Epithelial cell of proximal tubule (primary cell): ENCODE measurements around the gene TNFRSF13B. TPM values are rescaled to one million over a fixed set of nuclear protein-coding genes. Genes with fewer than 3 reads are reported as not detected.
"Not testable (repeated sequence)": the region's sequence is repeated elsewhere in the genome, so short reads cannot be mapped to it uniquely, and the experiment has no call there.

Experiments
- DNase-seq: peaks from one replicate; pipeline ENCODE4 v3.0.0-alpha.2; 2011; ENCODE audit warnings: low read depth
- H3K4me3 ChIP-seq: 2 replicates; pipeline ENCODE4 v1.5.1; 2011; ENCODE audit warnings: low read depth, mild to moderate bottlenecking, low read length
- total RNA-seq: library from RNA; depleted of rRNA; stranded (reverse); fragments of >200 nt; gene quantifications from 2 replicates; pipeline ENCODE4 v1.2.3, GENCODE V29; 2015
- TF ChIP-seq, protein P1 (sequence below): conservative IDR thresholded peaks from 2 replicates; pipeline ENCODE4 v1.5.1; 2012; ENCODE audit warnings: low read depth, mild to moderate bottlenecking, low read length

TNFRSF13B gene
- total RNA-seq, 1 donor from 2014 or later: not detected

DNA sequence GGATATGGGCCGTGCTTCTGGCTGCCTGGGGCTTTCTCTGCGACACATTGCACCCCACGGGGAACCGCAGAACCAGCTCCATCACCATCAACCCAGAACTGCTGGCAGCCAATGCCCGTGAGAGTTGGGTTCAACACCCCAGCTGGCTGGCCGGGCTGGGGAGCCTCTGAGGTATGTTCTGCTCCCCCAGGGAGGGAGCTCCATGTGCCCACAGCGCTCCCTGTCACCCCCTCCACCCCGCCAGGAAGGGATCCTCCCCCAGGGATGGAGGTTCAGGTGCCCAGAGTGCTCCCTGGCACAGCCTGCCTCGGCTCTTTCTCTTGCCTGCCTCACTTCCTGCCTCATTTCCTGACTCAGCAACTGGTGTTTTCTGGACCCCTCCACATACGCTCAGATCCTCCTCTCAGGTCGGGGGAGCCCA lies 46.1 kb upstream of the TNFRSF13B start:
- TF ChIP-seq, protein P1, sequence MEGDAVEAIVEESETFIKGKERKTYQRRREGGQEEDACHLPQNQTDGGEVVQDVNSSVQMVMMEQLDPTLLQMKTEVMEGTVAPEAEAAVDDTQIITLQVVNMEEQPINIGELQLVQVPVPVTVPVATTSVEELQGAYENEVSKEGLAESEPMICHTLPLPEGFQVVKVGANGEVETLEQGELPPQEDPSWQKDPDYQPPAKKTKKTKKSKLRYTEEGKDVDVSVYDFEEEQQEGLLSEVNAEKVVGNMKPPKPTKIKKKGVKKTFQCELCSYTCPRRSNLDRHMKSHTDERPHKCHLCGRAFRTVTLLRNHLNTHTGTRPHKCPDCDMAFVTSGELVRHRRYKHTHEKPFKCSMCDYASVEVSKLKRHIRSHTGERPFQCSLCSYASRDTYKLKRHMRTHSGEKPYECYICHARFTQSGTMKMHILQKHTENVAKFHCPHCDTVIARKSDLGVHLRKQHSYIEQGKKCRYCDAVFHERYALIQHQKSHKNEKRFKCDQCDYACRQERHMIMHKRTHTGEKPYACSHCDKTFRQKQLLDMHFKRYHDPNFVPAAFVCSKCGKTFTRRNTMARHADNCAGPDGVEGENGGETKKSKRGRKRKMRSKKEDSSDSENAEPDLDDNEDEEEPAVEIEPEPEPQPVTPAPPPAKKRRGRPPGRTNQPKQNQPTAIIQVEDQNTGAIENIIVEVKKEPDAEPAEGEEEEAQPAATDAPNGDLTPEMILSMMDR: no peak
- no peak overlapping the region for H3K4me3 ChIP-seq
- no peak for DNase-seq

DNA sequence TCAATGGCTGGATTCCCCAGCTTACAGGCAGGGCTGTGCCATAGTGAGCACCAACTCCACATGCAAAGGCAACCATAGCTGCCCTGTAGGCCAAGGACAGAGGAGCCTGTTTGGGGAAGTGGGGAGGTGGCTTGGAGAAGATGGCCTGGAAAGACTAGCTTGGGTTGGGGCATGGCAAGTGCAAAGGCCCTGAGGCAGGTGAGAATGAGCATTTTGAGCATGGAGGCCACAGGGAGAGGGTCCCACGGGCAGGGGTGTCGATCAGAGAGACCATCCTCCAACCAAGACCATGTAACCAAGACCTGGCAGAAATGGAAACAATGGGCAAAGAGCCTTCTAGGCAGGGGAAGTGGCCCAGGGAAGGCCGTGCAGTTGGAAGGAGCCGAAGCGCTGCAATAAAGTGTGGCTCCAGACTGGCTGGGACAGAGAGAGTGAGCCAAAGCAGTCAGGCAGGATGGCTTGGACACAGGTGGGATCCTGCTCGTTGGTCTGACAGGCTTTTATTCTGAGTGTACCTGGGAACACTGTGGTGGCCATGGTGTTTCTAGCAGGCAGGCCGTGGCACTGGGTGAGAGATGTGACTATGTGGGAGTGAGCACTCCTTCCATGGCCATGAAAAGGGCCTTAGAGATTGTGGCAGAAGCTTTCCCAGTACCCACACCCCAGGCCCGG lies 45.6 kb upstream of the TNFRSF13B start:
- no peak overlapping the region for H3K4me3 ChIP-seq
- TF ChIP-seq, protein P1: no peak
- no peak for DNase-seq

DNA sequence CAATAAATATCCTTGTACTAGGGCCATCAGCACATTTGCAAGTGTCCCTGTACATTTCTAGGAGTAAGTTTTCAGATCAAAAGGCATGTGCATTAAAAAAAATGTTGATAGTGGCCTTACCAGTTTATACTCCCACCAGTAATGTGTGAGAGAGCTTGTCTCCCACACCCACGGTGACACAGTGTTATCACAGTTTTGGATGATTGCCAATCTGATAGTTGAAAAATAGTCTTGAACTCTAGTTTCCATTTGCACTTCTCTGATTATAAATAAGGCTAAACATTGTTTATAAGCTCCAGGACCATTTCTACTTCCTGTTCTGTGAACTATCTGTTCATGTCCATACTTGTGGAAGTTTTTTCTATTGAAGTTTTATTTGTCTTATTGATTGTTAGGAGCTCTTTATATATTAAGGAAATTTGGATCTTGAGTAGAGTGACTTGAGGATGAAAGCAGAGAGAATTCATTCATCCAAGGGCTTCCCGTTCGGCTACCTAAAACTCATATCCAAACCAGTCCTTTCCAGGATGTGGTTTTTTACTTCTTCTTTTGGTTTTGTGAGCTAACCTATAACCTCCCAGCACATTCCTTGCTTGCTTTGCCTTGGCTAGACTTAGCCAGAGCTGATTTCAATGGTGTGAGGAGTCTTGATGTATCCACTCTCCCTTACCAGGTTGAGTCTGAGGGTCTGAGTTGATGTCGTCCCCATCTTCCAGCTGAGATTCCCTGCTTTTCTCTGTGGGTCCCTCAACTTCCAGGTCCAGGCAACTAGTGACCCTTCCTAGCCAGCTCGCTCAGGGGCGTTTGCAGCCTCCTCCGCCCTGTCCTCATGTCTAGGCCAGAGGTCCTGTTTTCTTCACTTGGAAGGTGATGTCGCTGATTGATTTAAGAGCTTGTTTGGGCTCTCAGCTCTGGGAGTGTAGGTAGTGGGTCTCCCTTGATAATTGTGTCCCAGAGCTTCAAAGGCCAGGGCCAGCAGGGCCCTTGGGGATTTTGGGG lies 44.6 kb upstream of the TNFRSF13B start:
- H3K4me3 ChIP-seq, DNase-seq: not testable (repeated sequence)

DNA sequence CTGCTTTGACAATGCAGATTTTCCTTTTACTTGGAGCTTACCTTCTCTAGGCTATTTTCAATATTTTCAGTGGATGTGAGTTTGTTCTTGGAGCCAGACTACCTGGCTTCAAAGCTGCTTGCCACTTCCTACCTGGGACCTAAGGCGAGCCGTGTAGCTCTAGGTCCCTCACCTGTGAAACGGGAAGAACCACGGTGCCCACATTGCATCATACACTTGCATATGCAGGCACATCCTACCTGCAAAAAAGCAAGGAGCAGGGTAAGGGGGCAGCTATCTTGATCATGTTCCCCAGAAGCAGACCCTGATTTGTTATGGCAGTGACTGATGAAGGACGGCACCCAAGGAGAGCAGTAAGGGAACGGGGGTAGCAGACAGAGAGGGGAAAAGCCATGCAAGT lies 43.3 kb upstream of the TNFRSF13B start:
- TF ChIP-seq, protein P1: no peak
- H3K4me3 ChIP-seq: no peak overlapping the region
- DNase-seq: no peak

DNA sequence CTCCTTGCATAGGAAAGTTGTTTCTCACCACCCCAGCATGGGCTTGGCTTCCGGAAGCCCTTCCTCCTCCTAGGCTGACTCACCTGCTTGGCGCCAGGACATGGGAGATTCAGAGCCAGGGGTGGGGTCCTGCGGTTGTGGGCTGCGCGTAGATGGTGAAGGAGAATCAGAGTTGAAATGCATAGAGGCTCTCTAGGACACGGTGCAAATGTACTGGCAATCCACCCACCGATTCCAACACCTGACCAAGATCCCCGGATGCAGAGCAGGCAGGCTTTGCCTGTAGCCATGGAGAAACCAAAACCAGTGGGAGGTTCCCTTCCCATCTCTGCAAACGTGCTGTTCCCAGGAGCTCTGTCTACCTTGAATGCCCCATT lies 42.8 kb upstream of the TNFRSF13B start:
- not testable (repeated sequence) for DNase-seq, H3K4me3 ChIP-seq

DNA sequence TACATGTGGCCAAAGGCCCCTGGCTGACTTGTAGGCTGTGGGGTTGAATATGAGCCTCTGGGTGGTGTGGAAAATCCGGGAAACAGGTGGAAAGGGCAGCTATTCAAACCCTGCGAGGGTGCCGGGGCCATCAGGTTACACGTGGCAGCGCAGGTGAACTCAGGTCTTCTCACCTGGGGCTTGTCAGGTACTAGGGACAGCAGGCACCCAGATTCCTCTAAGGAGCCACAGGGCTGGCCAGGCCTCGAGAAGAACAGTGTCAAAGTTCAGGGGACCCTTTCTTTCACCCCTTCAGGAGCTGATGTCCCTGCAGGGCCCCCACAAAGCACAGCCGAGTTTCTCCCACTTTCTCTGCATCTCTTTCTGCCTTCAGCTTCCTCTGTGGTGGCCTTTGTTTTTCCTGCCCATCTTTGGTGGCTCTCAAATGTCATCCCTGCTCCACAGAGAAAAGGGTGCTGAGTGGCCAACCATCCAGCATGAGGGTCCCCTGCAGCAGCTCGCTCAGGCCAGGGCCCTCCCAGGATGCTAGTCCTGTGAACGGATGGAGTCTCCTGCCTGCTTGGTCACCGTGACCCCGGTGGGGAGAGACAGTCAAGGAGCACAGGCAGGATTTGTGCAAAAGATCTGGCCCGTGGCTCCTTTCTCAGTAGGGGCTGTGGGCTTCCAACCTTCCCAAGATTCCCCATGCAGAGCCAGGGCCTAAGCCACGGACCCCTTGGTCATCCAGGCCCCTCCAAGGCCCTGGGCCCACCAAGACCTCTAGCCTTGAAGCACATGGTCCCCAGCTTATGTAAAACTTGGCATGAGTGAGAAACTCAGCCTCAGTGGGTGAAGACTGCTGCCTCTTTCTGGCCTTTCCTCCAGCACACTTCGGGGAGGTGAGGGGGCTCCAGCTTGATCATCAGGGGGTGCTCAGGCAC lies 42.2 kb upstream of the TNFRSF13B start:
- H3K4me3 ChIP-seq, DNase-seq: not testable (repeated sequence)

DNA sequence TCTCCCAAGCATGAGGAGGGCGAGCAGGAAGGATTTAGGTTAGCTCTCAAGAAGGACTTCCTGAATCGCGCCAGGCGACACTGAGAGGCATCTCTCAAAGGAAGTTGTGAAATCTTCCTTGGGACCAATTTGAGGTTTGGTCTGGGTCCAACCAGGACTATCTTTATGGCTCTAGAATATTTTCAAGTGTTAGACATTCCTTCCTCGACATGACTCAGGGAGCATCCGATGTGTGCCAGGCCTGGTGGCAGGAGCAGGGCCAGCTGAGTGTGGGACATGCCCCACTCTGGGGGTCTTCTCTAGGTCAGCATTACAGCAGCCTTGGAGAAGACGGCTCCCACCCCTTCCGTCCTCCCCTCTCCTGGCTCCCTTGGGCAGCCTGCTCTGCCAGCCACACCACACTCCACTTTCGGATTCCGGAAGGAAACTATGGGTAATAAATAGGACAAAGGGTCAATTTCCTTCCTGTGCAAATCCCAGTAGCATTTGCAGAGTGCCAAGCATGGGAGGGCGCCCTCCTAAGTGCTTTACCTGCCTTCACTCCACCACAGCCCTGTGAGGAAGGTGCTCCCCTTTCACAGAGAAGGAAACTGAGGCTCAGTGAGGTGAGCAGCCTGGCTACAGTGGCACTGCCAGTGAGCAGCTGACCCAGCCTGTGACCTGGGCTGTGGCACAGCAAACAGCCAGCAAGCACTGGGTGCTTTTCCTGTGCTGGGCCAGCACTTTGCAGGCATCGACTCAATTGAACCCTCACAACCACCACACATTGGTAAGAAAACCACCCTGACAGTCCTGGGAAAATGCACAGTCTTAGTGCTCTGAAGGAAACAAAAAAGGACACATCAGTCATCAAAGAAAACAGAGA lies 39.4 kb upstream of the TNFRSF13B start:
- DNase-seq: peak; percentile 53
- not testable (repeated sequence) for H3K4me3 ChIP-seq

DNA sequence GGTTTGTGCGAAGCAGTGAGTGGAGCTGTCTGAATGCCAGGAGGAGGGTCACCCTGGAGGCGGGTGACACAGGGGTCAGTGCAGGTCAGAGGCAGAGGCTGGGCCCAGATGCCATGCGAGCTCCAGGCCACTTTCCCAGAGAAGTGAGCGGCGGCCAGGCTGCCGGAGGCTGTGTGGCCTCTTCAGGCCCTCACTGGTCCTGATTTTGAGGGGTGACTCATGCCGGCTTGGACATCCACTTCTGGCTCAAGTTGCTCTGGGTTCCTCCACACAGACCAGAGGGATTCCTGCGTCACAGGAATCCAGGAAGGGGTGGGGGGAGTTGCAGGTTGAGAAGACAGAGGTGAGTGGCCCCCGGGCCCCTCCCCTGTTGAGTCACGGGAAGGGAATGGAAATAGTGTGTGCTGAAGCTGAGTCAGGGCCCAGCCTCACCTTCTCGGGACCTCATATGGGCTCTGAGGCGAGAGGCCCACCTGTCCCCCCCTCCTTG lies 38.7 kb upstream of the TNFRSF13B start:
- not testable (repeated sequence) for DNase-seq, H3K4me3 ChIP-seq

DNA sequence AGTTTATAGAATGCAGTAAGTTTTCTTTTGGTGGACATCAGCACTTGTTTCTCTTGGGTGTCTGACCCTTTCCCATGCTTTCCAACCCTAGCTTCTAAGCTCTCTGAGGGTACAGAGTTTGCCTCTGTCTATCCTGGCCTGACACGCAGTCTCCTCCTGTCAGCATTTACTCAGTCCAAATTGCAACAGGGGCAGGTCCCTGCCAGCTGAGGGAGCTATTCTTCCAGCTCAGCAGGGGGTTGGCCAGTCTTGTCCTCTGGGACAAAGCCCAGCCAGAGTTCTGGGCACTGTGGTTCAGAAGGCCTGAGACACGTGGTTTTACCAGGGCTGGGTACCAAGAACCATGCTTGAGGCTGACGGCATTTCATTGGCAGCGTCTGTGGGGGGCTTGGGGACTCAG lies 38.1 kb upstream of the TNFRSF13B start:
- TF ChIP-seq, protein P1: peak; percentile 16
- DNase-seq, H3K4me3 ChIP-seq: not testable (repeated sequence)

DNA sequence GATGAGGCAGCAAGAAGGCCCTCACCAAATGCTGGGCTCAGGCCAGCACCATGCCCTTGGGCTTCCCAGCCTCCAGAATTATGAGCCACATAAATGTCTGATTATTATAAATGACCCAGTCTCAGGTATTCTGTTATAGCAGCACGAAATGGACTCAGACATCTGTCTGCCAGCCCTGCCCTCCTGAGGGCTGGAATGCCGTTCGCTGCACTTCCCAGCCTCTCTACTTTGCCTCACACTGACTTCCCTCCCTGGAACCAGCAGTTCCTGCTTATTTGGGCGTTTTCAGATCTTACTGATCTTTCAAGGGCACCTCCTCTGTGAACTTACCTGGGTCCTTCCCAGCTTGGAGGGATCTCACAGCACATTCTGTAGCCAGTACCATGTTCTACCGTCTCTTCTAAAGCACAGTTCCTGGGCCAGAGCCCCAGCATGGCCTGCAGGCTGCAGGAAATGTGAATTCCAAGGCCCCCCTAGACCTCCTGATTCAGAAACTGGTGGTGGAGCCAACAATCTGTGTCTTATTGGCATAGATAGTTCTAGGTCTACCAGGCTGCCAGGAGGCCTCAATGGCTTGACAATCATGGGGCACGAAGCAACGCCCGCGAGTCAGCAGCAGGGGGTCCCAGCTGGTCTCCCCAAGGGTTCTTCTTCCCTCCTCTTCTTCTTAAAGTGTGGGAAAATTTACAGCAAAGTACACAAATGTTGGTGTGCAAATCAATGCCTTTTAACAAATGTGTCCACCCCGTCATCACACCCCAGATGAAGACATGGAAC lies 36.9 kb upstream of the TNFRSF13B start:
- H3K4me3 ChIP-seq, DNase-seq: not testable (repeated sequence)

DNA sequence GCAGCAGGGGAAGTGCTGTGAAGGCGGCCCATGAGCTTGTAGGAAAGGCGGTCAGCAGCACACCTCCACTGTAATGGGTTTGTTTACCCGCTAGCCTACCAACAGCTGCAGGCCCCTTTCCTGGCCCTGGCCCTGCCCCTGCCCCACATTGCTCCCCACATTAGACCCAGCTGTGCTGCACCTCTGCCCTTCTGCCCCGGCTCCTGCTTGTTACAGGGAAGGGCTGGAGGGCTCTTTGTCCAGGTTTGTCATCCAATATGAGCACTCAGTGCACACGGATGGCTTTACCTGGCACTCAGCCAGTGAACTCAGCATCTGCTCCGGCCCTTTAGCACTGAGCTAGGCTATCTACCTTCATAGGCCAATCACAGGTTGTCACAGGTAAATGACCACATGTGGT lies 36.0 kb upstream of the TNFRSF13B start:
- H3K4me3 ChIP-seq, DNase-seq: not testable (repeated sequence)
